ENCODE data around the gene PILRA. TPM values are rescaled to one million over a fixed set of nuclear protein-coding genes. Genes with fewer than 3 reads are reported as not detected.

The PILRA gene
- total and polyA plus RNA-seq, 2 of the 13 experiments (the other 11 are each of a cell fraction or from before 2014, with no cell fraction given): 0.13 to 1.3 TPM

GRCh38 chr7:100444311-100445278 lies 71.3 kb downstream of the PILRA start (continued):
- TF ChIP-seq HNF1B (CRISPR knock-in tag; IDR thresholded peaks at IDR 0.05) (peak; percentile 88), ZNF841 (CRISPR knock-in tag; IDR thresholded peaks at IDR 0.05; ENCODE audit: borderline replicate concordance) (no peak; the same call in 1 of the 2 replicates), ZNF333 (CRISPR knock-in tag; IDR thresholded peaks at IDR 0.05; ENCODE audit: borderline replicate concordance) (no peak; the same call in 1 of the 2 replicates), ZNF12 (CRISPR knock-in tag; IDR thresholded peaks at IDR 0.05) (peak; percentile 64), SP140L (CRISPR knock-in tag; IDR thresholded peaks at IDR 0.05; ENCODE audit: borderline replicate concordance) (no peak), ZGPAT (CRISPR knock-in tag; IDR thresholded peaks at IDR 0.05) (peak; percentile 91), LCORL (IDR thresholded peaks at IDR 0.05) (peak; percentile 16; the same call in 1 of the 2 replicates), LCORL (CRISPR knock-in tag; IDR thresholded peaks at IDR 0.05) (peak; percentile 88), ATF5 (CRISPR knock-in tag; IDR thresholded peaks at IDR 0.05; ENCODE audit: low read depth) (no peak), ZNF30 (CRISPR knock-in tag; IDR thresholded peaks at IDR 0.05) (no peak), ZNF782 (CRISPR knock-in tag; IDR thresholded peaks at IDR 0.05; ENCODE audit: borderline replicate concordance) (peak; percentile 57; the same call in 1 of the 2 replicates), ZSCAN25 (CRISPR knock-in tag; IDR thresholded peaks at IDR 0.05) (peak; percentile 97), ADNP (CRISPR knock-in tag; IDR thresholded peaks at IDR 0.05) (no peak), AKAP8 (CRISPR knock-in tag; IDR thresholded peaks at IDR 0.05) (0 out of 2 replicates have a peak, but pooled peaks have one; percentile 79), BORCS8-MEF2B (CRISPR knock-in tag; IDR thresholded peaks at IDR 0.05) (peak; percentile 70), MXD1 (CRISPR knock-in tag; IDR thresholded peaks at IDR 0.05) (no peak; the same call in 1 of the 2 replicates), ZNF574 (CRISPR knock-in tag; IDR thresholded peaks at IDR 0.05) (peak; percentile 80), HMG20B (CRISPR knock-in tag; conservative IDR thresholded peaks at IDR 0.05) (0 out of 2 replicates have a peak, but pooled peaks have one; percentile 53), ZSCAN30 (CRISPR knock-in tag; IDR thresholded peaks at IDR 0.05) (no peak), ZKSCAN8 (CRISPR knock-in tag; IDR thresholded peaks at IDR 0.05; ENCODE audit: borderline replicate concordance) (peak; percentile 85; the same call in 1 of the 2 replicates), CEBPB (IDR thresholded peaks at IDR 0.05; ENCODE audit: borderline replicate concordance, low read depth, low read length) (no peak), ZNF580 (CRISPR knock-in tag; IDR thresholded peaks at IDR 0.05; ENCODE audit: borderline replicate concordance, low read depth) (peak; percentile 78)

All from HepG2 (cell line).